Measurements from ENCODE around the gene TXNDC2.
"Not testable (repeated sequence)": the region's sequence is repeated elsewhere in the genome, so short reads cannot be mapped to it uniquely, and the experiment has no call there.

TXNDC2 gene

DNA sequence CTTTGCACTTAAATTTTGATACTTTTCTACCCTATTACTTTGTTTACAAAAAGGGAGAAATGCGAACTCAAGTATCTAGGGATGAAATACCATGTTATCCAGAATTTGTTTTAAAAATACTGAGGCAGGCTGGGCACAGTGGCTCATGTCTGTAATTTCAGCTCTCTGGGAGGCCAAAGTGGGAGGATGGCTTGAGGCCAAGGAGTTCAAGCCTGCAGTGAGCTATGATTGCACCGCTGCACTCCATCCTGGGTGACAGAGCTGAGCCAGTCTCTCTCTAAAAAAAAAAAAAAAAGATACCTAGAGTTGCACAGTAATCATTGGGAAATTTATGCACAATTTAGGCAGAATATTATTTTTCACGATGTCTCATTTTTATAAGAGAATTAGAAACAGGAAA, 15.6 kb downstream of the TXNDC2 start:
- H3K27ac ChIP-seq, result no peak overlapping the region
- H3K4me3 ChIP-seq (IDR thresholded peaks at IDR 0.05; ENCODE audit: insufficient read depth, low read depth, low read length), result no peak overlapping the region
- H3K9ac ChIP-seq, result no peak overlapping the region
- H3K27me3 ChIP-seq (ENCODE audit: insufficient read depth, low read depth), result no peaks in the 10 kb centered on the region
- H3K4me1 ChIP-seq (ENCODE audit: low read depth, poor library complexity, severe bottlenecking), result no peaks in the 10 kb centered on the region
- TF ChIP-seq, protein P1, sequence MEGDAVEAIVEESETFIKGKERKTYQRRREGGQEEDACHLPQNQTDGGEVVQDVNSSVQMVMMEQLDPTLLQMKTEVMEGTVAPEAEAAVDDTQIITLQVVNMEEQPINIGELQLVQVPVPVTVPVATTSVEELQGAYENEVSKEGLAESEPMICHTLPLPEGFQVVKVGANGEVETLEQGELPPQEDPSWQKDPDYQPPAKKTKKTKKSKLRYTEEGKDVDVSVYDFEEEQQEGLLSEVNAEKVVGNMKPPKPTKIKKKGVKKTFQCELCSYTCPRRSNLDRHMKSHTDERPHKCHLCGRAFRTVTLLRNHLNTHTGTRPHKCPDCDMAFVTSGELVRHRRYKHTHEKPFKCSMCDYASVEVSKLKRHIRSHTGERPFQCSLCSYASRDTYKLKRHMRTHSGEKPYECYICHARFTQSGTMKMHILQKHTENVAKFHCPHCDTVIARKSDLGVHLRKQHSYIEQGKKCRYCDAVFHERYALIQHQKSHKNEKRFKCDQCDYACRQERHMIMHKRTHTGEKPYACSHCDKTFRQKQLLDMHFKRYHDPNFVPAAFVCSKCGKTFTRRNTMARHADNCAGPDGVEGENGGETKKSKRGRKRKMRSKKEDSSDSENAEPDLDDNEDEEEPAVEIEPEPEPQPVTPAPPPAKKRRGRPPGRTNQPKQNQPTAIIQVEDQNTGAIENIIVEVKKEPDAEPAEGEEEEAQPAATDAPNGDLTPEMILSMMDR (conservative IDR thresholded peaks at IDR 0.05; ENCODE audit: low read depth, low read length), result no peak
- H4K20me1 ChIP-seq (ENCODE audit: insufficient read depth), result no peaks in the 10 kb centered on the region
- H3K36me3 ChIP-seq (ENCODE audit: insufficient read depth), result no peaks in the 10 kb centered on the region
- H2AFZ ChIP-seq (ENCODE audit: low read depth), result no peak overlapping the region
- no peaks in the 10 kb centered on the region for H3K79me2 ChIP-seq (ENCODE audit: insufficient read depth, low read depth)
- H3K4me2 ChIP-seq, result no peak overlapping the region

DNA sequence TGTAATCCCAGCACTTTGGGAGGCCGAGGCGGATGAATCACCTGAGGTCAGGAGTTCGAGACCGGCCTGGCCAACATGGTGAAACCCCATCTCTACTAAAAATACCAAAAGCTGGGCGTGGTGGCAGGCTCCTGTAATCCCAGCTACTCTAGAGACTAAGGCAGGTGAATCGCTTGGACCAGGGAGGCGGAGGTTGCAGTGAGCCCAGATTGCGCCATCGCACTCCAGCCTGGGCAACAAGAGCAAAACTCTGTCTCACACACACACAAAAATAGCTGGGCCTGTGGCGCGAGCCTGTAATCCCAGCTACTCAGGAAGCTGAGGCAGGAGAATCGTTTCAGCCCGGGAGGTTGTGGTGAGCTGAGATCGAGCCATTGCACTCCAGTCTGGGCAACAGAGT, 16.5 kb downstream of the TXNDC2 start:
- H3K4me1 ChIP-seq (ENCODE audit: low read depth, poor library complexity, severe bottlenecking); H3K4me3 ChIP-seq (IDR thresholded peaks at IDR 0.05; ENCODE audit: insufficient read depth, low read depth, low read length); H3K4me2 ChIP-seq; H2AFZ ChIP-seq (ENCODE audit: low read depth); H3K27ac ChIP-seq; H3K9ac ChIP-seq; H3K27me3 ChIP-seq (ENCODE audit: insufficient read depth, low read depth); H3K79me2 ChIP-seq (ENCODE audit: insufficient read depth, low read depth); H3K36me3 ChIP-seq (ENCODE audit: insufficient read depth); H4K20me1 ChIP-seq (ENCODE audit: insufficient read depth): not testable (repeated sequence)

DNA sequence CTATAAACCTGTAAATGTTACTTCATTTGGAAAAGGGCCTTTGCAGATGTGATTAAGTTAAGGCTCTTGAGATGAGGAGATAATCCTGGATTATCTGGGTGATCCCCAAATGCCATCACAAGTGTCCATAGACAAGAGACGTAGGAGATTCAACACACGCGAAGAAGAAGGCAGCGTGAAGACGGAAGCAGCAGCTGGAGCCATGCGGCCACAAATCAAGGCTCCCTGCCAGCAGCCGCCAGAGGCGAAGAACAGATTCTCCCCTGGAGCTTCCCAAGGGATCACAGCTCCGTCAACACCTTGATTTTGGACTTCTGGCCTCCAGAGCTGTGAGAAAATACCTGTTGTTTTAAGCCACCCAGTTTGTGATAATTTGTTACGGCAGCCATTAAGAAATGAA, 17.1 kb downstream of the TXNDC2 start:
- Histone ChIP-seq H3K27ac (no peak overlapping the region), H4K20me1 (ENCODE audit: insufficient read depth) (no peaks in the 10 kb centered on the region), H3K79me2 (ENCODE audit: insufficient read depth, low read depth) (no peaks in the 10 kb centered on the region), H3K4me2 (no peak overlapping the region), H3K27me3 (ENCODE audit: insufficient read depth, low read depth) (no peaks in the 10 kb centered on the region), H3K9ac (no peak overlapping the region), H2AFZ (ENCODE audit: low read depth) (no peak overlapping the region), H3K36me3 (ENCODE audit: insufficient read depth) (no peaks in the 10 kb centered on the region), H3K4me1 (ENCODE audit: low read depth, poor library complexity, severe bottlenecking) (no peaks in the 10 kb centered on the region), H3K4me3 (IDR thresholded peaks at IDR 0.05; ENCODE audit: insufficient read depth, low read depth, low read length) (no peak overlapping the region)
- TF ChIP-seq, protein P1 (conservative IDR thresholded peaks at IDR 0.05; ENCODE audit: low read depth, low read length), result no peak

DNA sequence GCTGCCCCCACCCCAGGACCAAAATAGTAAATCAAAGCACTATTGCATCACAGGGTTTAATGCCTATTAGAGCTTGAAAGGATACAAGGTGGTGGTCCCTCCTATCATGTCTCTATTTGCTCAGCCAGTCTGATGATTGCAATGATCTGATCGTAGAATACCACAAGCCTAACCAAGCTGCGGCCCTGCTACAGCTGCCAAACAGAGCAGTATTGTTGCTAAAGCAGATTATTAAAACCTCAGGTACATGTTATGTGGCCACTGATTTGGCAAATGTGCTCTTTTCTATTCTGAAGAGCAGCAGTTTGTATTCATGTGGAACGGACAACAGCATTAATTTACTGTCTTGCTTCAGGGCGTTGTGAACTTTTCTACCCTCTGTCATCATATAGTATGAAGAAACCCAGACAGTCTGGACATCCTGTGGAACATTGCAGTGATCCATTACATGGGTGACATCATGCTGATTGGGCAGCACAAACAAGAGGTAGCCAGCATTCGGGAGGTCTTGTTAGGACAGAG, 19.7 kb downstream of the TXNDC2 start:
- no peaks in the 10 kb centered on the region for H3K79me2 ChIP-seq (ENCODE audit: insufficient read depth, low read depth)
- TF ChIP-seq, protein P1 (conservative IDR thresholded peaks at IDR 0.05; ENCODE audit: low read depth, low read length), result no peak
- H3K27ac ChIP-seq, result no peak overlapping the region
- H4K20me1 ChIP-seq (ENCODE audit: insufficient read depth), result no peaks in the 10 kb centered on the region
- H3K4me3 ChIP-seq (IDR thresholded peaks at IDR 0.05; ENCODE audit: insufficient read depth, low read depth, low read length), result no peak overlapping the region
- no peak overlapping the region for H3K4me2 ChIP-seq
- H2AFZ ChIP-seq (ENCODE audit: low read depth), result no peak overlapping the region
- H3K36me3 ChIP-seq (ENCODE audit: insufficient read depth), result no peaks in the 10 kb centered on the region
- H3K4me1 ChIP-seq (ENCODE audit: low read depth, poor library complexity, severe bottlenecking), result no peaks in the 10 kb centered on the region
- H3K27me3 ChIP-seq (ENCODE audit: insufficient read depth, low read depth), result no peaks in the 10 kb centered on the region
- H3K9ac ChIP-seq, result no peak overlapping the region

DNA sequence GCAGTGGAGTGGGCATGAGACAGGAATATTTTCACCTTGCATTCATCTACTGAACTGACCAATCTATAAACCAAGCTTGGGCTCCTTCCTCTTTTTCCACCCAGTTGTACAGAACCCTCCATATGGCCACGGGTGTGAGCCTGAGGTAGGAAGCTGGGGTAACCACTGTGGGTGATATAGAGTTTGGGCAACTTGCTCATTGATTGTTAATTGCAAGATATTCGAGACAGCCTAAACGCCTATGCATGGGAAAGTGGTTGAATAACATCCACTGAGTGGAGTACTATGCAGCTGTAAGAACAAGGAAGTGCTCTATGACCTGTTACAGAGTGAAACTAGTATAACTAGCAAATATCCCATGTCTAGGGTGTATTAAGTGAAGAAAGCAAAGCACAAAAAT, 20.7 kb downstream of the TXNDC2 start:
- Histone ChIP-seq H2AFZ (ENCODE audit: low read depth) (no peak overlapping the region), H3K4me1 (ENCODE audit: low read depth, poor library complexity, severe bottlenecking) (no peaks in the 10 kb centered on the region), H3K4me2 (no peak overlapping the region), H3K79me2 (ENCODE audit: insufficient read depth, low read depth) (no peaks in the 10 kb centered on the region), H3K4me3 (IDR thresholded peaks at IDR 0.05; ENCODE audit: insufficient read depth, low read depth, low read length) (no peak overlapping the region), H3K27ac (no peak overlapping the region), H4K20me1 (ENCODE audit: insufficient read depth) (no peaks in the 10 kb centered on the region), H3K9ac (no peak overlapping the region), H3K36me3 (ENCODE audit: insufficient read depth) (no peaks in the 10 kb centered on the region), H3K27me3 (ENCODE audit: insufficient read depth, low read depth) (no peaks in the 10 kb centered on the region)
- TF ChIP-seq, protein P1 (conservative IDR thresholded peaks at IDR 0.05; ENCODE audit: low read depth, low read length), result no peak

Data from KMS-11 (cell line).